Astrocyte (in vitro differentiated cells and primary cell): ENCODE results near the gene DYRK1A.

ENCODE experiments used
- CTCF ChIP-seq: IDR thresholded peaks from 2 replicates; pipeline ENCODE4 v1.5.1; 2011; ENCODE audit warnings: low read depth, mild to moderate bottlenecking, inconsistent platforms, low read length, moderate library complexity; ENCODE audit not compliant: insufficient read depth
- EZH2 ChIP-seq: IDR thresholded peaks from 2 replicates; pipeline ENCODE4 v1.6.1; 2012; ENCODE audit warnings: mild to moderate bottlenecking, low read length, inconsistent platforms; ENCODE audit not compliant: insufficient read depth

GRCh38 chr21:37446552-37446951 lies 80.0 kb downstream of the DYRK1A start:
- TF ChIP-seq CTCF (no peak), EZH2 (no peak)
